Measurements from ENCODE around the gene HBS1L. TPM values are rescaled to one million over a fixed set of nuclear protein-coding genes. Genes with fewer than 3 reads are reported as not detected.
A peak's percentile ranks its signal among the peaks of the same experiment; 100 is the strongest.
"Not testable (repeated sequence)": the region's sequence is repeated elsewhere in the genome, so short reads cannot be mapped to it uniquely, and the experiment has no call there.

HBS1L gene
- total RNA-seq, 1 donor from 2014 or later: 94.4 TPM

DNA sequence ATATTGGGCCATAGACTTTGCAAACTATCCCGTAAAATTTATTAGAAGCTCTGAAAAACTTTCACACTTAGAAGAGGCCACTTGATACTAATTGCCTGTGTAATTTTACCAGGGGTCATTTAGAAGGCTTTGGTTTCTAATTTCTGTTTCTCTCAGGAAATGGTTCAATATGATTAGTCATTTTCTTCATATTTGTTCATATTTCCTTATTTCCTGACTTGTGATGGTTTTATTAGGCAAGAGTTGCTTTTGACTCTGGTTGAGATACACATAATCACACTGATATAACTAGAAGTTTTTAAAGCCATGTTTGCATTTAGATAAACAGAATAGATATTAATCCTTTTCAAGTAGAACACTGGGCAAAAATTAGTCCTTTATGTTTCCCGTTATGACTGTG is 11.8 kb upstream of the HBS1L start:
- intact Hi-C loops (cut with micrococcal nuclease): no loop called here
- no peaks in the 10 kb centered on the region for H3K27me3 Mint-ChIP-seq
- DNase-seq: no peak
- H3K4me3 Mint-ChIP-seq: no peak overlapping the region
- peaks cover 12% of the 10 kb centered on the region for H3K4me1 Mint-ChIP-seq
- peaks cover 12% of the 10 kb centered on the region for H3K9me3 Mint-ChIP-seq
- no peaks in the 10 kb centered on the region for H3K36me3 Mint-ChIP-seq (ENCODE audit: low read depth)
- H3K27ac Mint-ChIP-seq: peak overlapping the region; percentile 40

DNA sequence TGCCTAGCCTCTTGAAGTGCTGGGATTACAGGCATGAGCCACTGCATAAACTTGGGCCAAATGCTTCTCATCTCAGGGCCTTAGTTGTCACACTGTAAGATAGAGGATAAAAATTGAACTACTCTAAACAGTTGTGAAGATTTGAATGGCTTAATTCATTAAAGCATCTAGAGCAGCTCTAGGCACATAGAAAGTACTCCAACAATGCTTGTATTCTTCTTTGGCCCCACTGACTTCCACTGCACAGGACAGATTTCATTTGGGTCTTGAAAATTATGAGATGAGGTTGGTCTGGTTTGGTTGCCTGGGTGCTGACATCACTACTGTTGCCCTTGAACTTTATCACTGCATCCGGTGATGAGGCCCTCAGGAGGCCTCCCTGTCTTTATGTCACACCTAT is 10.0 kb upstream of the HBS1L start:
- H3K27me3 Mint-ChIP-seq: peaks cover 2% of the 10 kb centered on the region
- H3K27ac Mint-ChIP-seq: no peak overlapping the region
- DNase-seq: no peak
- H3K4me1 Mint-ChIP-seq: peaks cover 12% of the 10 kb centered on the region
- intact Hi-C loops (cut with micrococcal nuclease): no loop called here
- no peak overlapping the region for H3K4me3 Mint-ChIP-seq
- peaks cover 12% of the 10 kb centered on the region for H3K9me3 Mint-ChIP-seq
- no peaks in the 10 kb centered on the region for H3K36me3 Mint-ChIP-seq (ENCODE audit: low read depth)

DNA sequence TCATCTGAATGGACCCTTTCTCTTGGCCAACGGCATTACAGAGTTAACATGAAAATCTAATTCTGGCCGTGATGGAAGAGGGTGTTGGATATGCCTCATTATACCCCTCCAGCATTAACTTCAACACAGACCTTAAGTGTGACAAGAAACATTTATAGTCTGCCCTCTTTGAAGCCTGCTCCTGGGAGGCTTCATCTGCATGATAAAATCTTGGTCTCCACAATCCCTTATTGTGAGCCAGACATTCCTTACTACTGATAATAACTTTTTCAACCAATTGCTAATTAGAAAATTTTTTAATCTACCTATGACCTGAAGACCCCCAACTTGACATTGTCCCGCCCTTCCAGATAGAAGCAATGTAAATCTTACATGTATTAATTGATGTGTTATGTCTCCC is 9.3 kb upstream of the HBS1L start:
- Mint-ChIP-seq H3K27ac (no peak overlapping the region), H3K27me3 (peaks cover 2% of the 10 kb centered on the region), H3K9me3 (peaks cover 12% of the 10 kb centered on the region), H3K36me3 (ENCODE audit: low read depth) (no peaks in the 10 kb centered on the region), H3K4me3 (no peak overlapping the region), H3K4me1 (peaks cover 14% of the 10 kb centered on the region)
- intact Hi-C loops (cut with micrococcal nuclease): no loop called here
- no peak for DNase-seq

DNA sequence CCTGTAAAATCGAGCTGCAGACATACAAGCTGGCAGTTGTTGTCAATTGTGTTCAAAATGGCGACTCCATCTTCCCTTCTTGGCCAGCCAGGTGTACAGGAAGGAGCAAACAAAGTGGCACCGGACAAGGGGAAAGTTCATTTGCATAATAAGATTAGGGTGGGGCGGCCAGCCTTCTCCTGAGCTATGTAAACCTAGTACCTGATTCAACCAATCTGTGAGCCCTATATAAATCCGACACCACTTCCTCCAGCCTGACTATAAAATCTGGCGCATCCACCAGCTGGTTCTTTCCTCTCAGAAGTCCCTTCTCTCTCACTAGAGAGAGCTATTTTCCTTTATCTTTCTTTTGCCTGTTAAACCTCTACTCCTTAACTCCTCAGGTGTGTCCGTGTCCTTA is 8.1 kb upstream of the HBS1L start:
- intact Hi-C loops (cut with micrococcal nuclease): no loop called here
- Mint-ChIP-seq H3K4me3 (no peak overlapping the region), H3K36me3 (ENCODE audit: low read depth) (no peaks in the 10 kb centered on the region), H3K4me1 (peaks cover 14% of the 10 kb centered on the region), H3K27me3 (peaks cover 2% of the 10 kb centered on the region), H3K27ac (no peak overlapping the region), H3K9me3 (peaks cover 12% of the 10 kb centered on the region)
- DNase-seq: peak; percentile 39

DNA sequence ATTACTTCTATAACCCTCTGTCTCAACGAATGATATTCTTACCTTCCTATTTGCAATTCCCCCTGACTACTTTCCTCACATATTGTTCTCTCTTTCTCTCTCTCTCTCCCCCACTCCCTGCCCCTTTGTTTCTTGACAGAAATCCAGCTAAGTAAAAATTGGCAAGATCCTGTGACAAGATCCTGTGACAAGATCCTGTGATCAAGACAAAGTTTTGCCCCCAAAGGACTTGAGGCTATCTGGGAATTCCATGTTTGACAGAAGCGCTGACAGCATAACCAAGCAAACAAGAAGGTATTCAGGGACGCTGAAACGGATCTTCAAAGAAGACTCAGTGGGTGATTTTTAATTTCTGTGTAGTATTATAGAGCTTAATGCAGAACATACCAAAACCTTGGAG is 5.5 kb upstream of the HBS1L start:
- H3K36me3 Mint-ChIP-seq (ENCODE audit: low read depth): no peaks in the 10 kb centered on the region
- DNase-seq: peak; percentile 40
- no peak overlapping the region for H3K27ac Mint-ChIP-seq
- no peaks in the 10 kb centered on the region for H3K9me3 Mint-ChIP-seq
- H3K27me3 Mint-ChIP-seq: peaks cover 2% of the 10 kb centered on the region
- intact Hi-C loops (cut with micrococcal nuclease): no loop called here
- peaks cover 8% of the 10 kb centered on the region for H3K4me1 Mint-ChIP-seq
- no peak overlapping the region for H3K4me3 Mint-ChIP-seq

DNA sequence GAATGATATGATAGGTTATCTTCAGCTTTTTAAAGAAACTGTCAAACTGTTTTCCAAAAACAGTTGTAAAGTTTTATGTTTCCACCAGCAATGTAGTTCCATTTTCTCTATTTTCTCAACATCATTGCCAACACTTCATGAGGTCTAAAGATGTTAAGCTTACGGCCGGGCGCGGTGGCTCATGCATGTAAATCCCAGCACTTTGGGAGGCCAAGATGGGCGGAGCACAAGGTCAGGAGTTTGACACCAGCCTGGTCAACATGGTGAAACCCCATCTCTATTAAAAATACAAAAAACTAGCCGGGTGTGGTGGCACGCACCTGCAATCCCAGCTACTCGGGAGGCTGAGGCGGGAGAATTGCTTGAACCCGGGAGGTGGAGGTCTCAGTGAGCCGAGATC is 3.7 kb upstream of the HBS1L start:
- peaks cover 18% of the 10 kb centered on the region for H3K4me1 Mint-ChIP-seq
- H3K27ac Mint-ChIP-seq; H3K4me3 Mint-ChIP-seq; intact Hi-C loops (cut with micrococcal nuclease); H3K27me3 Mint-ChIP-seq; H3K36me3 Mint-ChIP-seq (ENCODE audit: low read depth); H3K9me3 Mint-ChIP-seq: not testable (repeated sequence)
- DNase-seq: peak; percentile 51

DNA sequence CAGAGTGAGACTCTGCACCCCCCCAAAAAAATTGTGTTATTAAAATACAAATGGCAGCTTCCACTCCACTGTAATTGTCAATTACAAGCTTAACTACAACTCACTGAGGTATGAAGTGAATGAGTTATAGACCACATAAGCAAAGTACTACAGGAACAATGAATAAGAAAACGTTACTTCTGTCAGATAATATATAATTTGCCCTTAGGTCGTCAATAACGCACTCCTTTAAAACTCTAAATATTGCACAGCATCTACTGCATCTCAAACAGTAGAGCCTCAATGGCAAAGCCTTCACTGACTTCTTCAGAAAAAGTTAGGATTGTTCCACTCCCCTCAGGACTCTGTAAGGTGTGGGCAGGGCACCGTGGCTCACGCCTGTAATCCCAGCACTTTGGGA is 2.0 kb upstream of the HBS1L start:
- Mint-ChIP-seq H3K4me1 (peaks cover 27% of the 10 kb centered on the region), H3K9me3 (no peaks in the 10 kb centered on the region), H3K36me3 (ENCODE audit: low read depth) (peaks cover 7% of the 10 kb centered on the region), H3K27me3 (peaks cover 2% of the 10 kb centered on the region), H3K4me3 (no peak overlapping the region), H3K27ac (no peak overlapping the region)
- no peak for DNase-seq
- intact Hi-C loops (cut with micrococcal nuclease): no loop called here

DNA sequence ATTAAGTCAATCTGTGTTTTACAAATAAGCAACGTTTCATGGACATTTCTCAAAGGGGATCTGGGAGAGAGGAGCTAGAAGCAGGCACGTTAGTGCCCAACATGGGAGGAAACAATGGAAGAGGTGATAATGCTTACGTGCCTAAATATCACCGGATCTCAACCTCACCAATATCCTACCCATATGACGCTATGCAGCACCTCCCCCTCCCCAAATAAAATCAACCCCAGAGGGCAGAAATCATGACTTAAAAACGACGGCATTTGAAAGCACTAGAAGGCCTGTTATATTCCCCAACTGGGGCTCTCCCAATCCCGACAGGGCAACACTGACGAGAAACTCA is 425 bp downstream of the HBS1L start:
- no peak for DNase-seq

DNA sequence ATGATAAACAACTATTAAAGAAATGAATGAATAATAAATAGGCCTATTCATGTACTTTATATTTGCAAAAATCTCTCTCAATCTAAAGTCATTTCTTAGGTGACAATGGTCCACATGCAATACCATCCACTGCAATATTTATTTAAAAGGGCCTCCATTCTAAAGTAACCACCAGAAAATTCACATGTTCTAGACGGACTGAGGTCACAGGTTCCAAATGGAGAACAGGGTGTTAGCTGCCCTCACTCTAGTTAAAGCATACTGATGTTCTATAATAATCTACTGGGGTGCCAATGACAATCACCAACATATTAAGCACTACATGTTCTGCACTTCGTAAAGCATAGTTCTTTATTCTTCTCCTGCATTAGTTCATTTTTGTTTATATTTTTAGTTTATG is 1.2 kb downstream of the HBS1L start:
- Mint-ChIP-seq H3K4me1 (peaks cover 34% of the 10 kb centered on the region), H3K27ac (peak overlapping the region; percentile 94), H3K9me3 (no peaks in the 10 kb centered on the region), H3K27me3 (no peaks in the 10 kb centered on the region), H3K4me3 (peak overlapping the region; percentile 92), H3K36me3 (ENCODE audit: low read depth) (peaks cover 25% of the 10 kb centered on the region)
- peak; percentile 52 for DNase-seq
- intact Hi-C loops (cut with micrococcal nuclease): no loop called here

More for the DNA sequence above, 425 bp downstream of the HBS1L start:
- Mint-ChIP-seq H3K36me3 (ENCODE audit: low read depth) (peaks cover 17% of the 10 kb centered on the region), H3K4me1 (peaks cover 31% of the 10 kb centered on the region), H3K27ac (peak overlapping the region; percentile 94), H3K9me3 (no peaks in the 10 kb centered on the region), H3K4me3 (peak overlapping the region; percentile 92), H3K27me3 (no peaks in the 10 kb centered on the region)
- intact Hi-C loops (cut with micrococcal nuclease): loop anchor here (1.0 to 2.0 kb wide), 7 partner anchors 24 to 130 kb away; no protein-coding TSS in a partner anchor

DNA sequence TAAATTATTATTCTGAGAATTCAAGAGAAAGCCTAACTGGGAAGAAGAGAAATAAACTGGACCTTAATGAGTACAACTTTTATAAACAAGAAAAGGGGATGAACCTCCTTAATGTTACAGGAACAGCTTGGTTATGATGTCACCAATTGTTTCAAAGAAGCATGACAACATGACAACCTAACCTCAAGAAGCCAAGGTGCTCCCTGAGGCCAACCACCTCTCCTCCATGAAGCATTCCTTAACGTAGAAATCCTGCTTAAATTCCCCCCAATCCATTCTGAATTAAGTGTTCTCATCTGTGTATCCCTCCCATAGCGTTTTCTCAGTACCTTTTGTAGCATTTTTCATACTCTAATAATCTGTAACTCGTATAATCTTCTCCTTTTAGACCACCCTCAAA is 1.7 kb downstream of the HBS1L start:
- Mint-ChIP-seq H3K4me1 (peaks cover 38% of the 10 kb centered on the region), H3K36me3 (ENCODE audit: low read depth) (peaks cover 29% of the 10 kb centered on the region), H3K4me3 (peak overlapping the region; percentile 92), H3K27ac (peak overlapping the region; percentile 94), H3K27me3 (no peaks in the 10 kb centered on the region), H3K9me3 (no peaks in the 10 kb centered on the region)
- intact Hi-C loops (cut with micrococcal nuclease): no loop called here
- DNase-seq: no peak

DNA sequence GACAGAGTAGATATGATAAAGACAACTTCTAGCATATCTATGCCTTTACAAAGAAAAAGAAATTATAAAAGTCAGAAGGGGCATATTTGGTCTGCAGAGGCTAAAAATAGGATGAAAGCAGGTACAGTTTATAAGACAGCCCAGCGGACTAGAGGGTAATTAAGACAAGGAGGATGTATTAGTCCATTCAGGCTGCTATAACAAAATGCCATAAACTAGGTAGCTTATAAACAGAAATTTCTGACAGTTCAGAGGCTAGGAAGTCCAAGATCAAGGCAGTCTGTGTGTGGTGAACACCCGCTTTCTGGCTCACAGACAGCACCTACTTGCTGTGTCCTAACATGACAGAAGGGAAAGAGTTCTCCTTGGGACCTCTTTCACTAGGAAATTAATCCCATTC is 5.7 kb downstream of the HBS1L start:
- intact Hi-C loops (cut with micrococcal nuclease): no loop called here
- DNase-seq: peak; percentile 52
- H3K27ac Mint-ChIP-seq: no peak overlapping the region

DNA sequence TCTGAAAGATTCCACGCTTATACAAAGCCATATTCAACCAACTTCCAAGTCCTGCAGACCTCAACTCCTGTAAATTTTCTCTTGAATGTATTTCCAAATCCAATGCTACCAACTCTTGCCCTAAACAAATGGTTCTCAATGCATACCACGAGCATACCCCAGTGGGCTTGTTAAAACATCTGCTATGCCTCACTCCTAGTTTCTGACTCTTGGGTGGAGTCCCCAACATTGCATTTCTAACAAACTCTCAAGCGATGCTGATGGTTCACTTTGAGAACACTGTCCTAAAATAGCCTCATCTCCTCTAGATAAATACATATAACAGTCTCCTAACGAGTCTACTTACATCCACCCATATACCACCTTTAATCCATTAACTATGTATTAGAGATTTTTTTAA is 7.3 kb downstream of the HBS1L start:
- intact Hi-C loops (cut with micrococcal nuclease): no loop called here

More for the DNA sequence above, 5.7 kb downstream of the HBS1L start:
- H3K4me1 Mint-ChIP-seq: peaks cover 52% of the 10 kb centered on the region
- H3K36me3 Mint-ChIP-seq (ENCODE audit: low read depth): peaks cover 41% of the 10 kb centered on the region
- no peak overlapping the region for H3K4me3 Mint-ChIP-seq
- H3K27me3 Mint-ChIP-seq: no peaks in the 10 kb centered on the region
- no peaks in the 10 kb centered on the region for H3K9me3 Mint-ChIP-seq

DNA sequence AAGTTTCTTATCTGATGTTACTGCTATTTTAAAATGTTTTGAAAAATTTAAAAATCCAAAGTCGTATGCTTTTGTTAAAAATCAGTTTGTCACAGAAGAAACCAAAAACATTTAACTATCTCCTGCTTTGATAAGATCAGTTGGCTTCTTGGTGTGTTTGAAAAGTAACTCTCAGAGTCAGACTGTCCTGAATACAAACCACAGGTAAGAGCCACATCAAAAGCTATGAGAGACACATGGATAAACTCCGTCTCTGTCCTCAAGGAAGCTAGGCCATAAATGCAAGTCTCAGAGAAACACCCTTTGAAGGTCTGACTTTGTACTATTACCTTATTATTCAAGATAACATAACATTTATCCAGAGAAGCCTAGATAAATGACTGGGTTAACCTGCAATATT is 7.7 kb downstream of the HBS1L start:
- DNase-seq: no peak
- H3K4me3 Mint-ChIP-seq: peak overlapping the region; percentile 0
- H3K9me3 Mint-ChIP-seq: no peaks in the 10 kb centered on the region
- no peak overlapping the region for H3K27ac Mint-ChIP-seq
- H3K27me3 Mint-ChIP-seq: no peaks in the 10 kb centered on the region
- intact Hi-C loops (cut with micrococcal nuclease): no loop called here
- H3K4me1 Mint-ChIP-seq: peaks cover 50% of the 10 kb centered on the region
- H3K36me3 Mint-ChIP-seq (ENCODE audit: low read depth): peaks cover 48% of the 10 kb centered on the region

More for the DNA sequence above, 7.3 kb downstream of the HBS1L start:
- H3K36me3 Mint-ChIP-seq (ENCODE audit: low read depth): peaks cover 46% of the 10 kb centered on the region
- peak overlapping the region; percentile 0 for H3K4me3 Mint-ChIP-seq
- no peak for DNase-seq
- H3K27me3 Mint-ChIP-seq: no peaks in the 10 kb centered on the region
- peak overlapping the region; percentile 3 for H3K27ac Mint-ChIP-seq
- no peaks in the 10 kb centered on the region for H3K9me3 Mint-ChIP-seq
- H3K4me1 Mint-ChIP-seq: peaks cover 54% of the 10 kb centered on the region

DNA sequence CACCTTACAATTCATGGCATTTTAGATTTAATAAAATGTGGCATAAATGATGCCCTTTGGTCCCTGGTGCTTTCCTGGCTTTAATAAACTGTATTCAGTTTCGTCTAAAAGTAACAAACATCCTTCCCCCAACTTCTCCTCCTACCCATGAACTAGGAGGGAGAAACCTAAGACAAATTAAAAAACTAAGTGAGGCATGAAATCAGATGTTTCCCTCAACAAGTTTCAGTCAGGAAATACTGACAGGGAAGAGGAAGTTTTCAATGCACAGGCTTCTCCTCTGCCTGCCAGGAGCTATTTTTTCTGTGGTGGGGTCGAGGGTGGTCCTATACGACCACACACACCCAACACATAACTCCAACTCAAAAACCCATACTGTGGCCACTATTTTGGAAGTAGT is 10.0 kb downstream of the HBS1L start:
- DNase-seq: no peak
- peaks cover 46% of the 10 kb centered on the region for H3K36me3 Mint-ChIP-seq (ENCODE audit: low read depth)
- peaks cover 47% of the 10 kb centered on the region for H3K4me1 Mint-ChIP-seq
- H3K4me3 Mint-ChIP-seq: no peak overlapping the region
- H3K9me3 Mint-ChIP-seq: no peaks in the 10 kb centered on the region
- intact Hi-C loops (cut with micrococcal nuclease): no loop called here
- no peaks in the 10 kb centered on the region for H3K27me3 Mint-ChIP-seq
- no peak overlapping the region for H3K27ac Mint-ChIP-seq

DNA sequence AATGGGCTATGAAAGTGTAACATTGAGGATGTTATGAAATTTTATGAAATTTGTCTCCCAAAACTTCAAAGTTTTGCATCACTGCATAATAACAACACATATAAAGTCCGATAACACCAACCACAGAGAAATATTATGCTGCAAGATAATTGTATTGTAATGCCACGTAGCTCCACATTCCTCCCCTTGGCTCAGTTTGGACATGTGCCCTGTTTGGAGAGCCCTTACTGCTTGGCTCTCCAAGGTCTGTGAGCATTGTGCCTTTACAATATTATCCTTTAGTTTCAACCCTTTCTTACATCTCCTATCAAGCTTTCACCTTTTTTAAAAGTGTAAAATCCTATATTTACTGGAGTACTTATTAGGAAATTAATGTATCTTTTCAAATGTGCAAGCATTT is 10.8 kb downstream of the HBS1L start:
- Mint-ChIP-seq H3K4me3 (no peak overlapping the region), H3K27ac (no peak overlapping the region), H3K4me1 (peaks cover 51% of the 10 kb centered on the region), H3K27me3 (no peaks in the 10 kb centered on the region), H3K9me3 (no peaks in the 10 kb centered on the region), H3K36me3 (ENCODE audit: low read depth) (peaks cover 48% of the 10 kb centered on the region)
- intact Hi-C loops (cut with micrococcal nuclease): no loop called here
- no peak for DNase-seq

Measured in activated CD4-positive, alpha-beta T cell treated with anti-CD3 and anti-CD28 coated beads, Interleukin-2, amount 10 ng/mL, durations not matched to agents 24 days and 14 days (primary cell).